ENCODE measurements around the gene C4B.

The C4B gene

GRCh38 chr6:32083812-32084768 lies 69.5 kb downstream of the C4B start:
- TF ChIP-seq CTCF (IDR thresholded peaks at IDR 0.05; ENCODE audit: borderline replicate concordance, insufficient read depth, low read depth, low read length), result no peak
- H3K4me3 ChIP-seq (ENCODE audit: low read depth, low read length), result no peak overlapping the region

GRCh38 chr6:32084780-32085179 lies 70.2 kb downstream of the C4B start:
- TF ChIP-seq CTCF (IDR thresholded peaks at IDR 0.05; ENCODE audit: borderline replicate concordance, insufficient read depth, low read depth, low read length), result no peak
- no peak overlapping the region for H3K4me3 ChIP-seq (ENCODE audit: low read depth, low read length)

Measured in GM12875 (cell line).